Measurements from ENCODE around the gene CAMK2D.

GRCh38 chr4:113575401-113575800, 186.1 kb downstream of the CAMK2D start:
- TF ChIP-seq, protein P1, sequence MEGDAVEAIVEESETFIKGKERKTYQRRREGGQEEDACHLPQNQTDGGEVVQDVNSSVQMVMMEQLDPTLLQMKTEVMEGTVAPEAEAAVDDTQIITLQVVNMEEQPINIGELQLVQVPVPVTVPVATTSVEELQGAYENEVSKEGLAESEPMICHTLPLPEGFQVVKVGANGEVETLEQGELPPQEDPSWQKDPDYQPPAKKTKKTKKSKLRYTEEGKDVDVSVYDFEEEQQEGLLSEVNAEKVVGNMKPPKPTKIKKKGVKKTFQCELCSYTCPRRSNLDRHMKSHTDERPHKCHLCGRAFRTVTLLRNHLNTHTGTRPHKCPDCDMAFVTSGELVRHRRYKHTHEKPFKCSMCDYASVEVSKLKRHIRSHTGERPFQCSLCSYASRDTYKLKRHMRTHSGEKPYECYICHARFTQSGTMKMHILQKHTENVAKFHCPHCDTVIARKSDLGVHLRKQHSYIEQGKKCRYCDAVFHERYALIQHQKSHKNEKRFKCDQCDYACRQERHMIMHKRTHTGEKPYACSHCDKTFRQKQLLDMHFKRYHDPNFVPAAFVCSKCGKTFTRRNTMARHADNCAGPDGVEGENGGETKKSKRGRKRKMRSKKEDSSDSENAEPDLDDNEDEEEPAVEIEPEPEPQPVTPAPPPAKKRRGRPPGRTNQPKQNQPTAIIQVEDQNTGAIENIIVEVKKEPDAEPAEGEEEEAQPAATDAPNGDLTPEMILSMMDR (IDR thresholded peaks at IDR 0.05) = no peak
- no peak for TF ChIP-seq EP300 (IDR thresholded peaks at IDR 0.05)
- no peak for TF ChIP-seq POLR2A (IDR thresholded peaks at IDR 0.05)

Measured in sigmoid colon (tissue), 4 donors.